Urothelium cell line (cell line): ENCODE measurements around the gene JAG2.
"Not testable (repeated sequence)": the region's sequence is repeated elsewhere in the genome, so short reads cannot be mapped to it uniquely, and the experiment has no call there.

Experiments used
- DNase-seq: peaks from one replicate; pipeline ENCODE4 v3.0.0; 2011; ENCODE audit warnings: low spot score, mixed read lengths
- FAIRE-seq: peaks from 2 replicates; lab custom pipeline; 2011; peaks lifted over from hg19 to GRCh38; lab: Jason Lieb, UNC

The JAG2 gene

GRCh38 chr14:105123064-105123665 is 45.4 kb downstream of the JAG2 start:
- no peak for FAIRE-seq
- no peak for DNase-seq

GRCh38 chr14:105120056-105120455 is 48.5 kb downstream of the JAG2 start:
- no peak for FAIRE-seq
- DNase-seq, result no peak

GRCh38 chr14:105119408-105120025 is 49.1 kb downstream of the JAG2 start:
- FAIRE-seq (no peak), DNase-seq (no peak)

GRCh38 chr14:105118646-105119407 is 49.7 kb downstream of the JAG2 start:
- DNase-seq (no peak), FAIRE-seq (no peak)

GRCh38 chr14:105117710-105118385 is 50.7 kb downstream of the JAG2 start:
- DNase-seq, result no peak
- no peak for FAIRE-seq

GRCh38 chr14:105117257-105117646 is 51.3 kb downstream of the JAG2 start:
- FAIRE-seq (no peak), DNase-seq (no peak)

- no peak for FAIRE-seq
- no peak for DNase-seq
Observed at GRCh38 chr14:105116451-105117256, 51.9 kb downstream of the JAG2 start.

- not testable (repeated sequence) for DNase-seq, FAIRE-seq
Observed at GRCh38 chr14:105109243-105109642, 59.3 kb downstream of the JAG2 start.

GRCh38 chr14:105108516-105108864 is 60.1 kb downstream of the JAG2 start:
- DNase-seq (no peak), FAIRE-seq (no peak)

- FAIRE-seq (no peak), DNase-seq (no peak)
Observed at GRCh38 chr14:105107781-105108515, 60.6 kb downstream of the JAG2 start.

- DNase-seq, result no peak
- FAIRE-seq, result no peak
Observed at GRCh38 chr14:105107351-105107750, 61.2 kb downstream of the JAG2 start.

GRCh38 chr14:105105158-105105557 is 63.4 kb downstream of the JAG2 start:
- FAIRE-seq, result no peak

GRCh38 chr14:105102893-105103292 is 65.7 kb downstream of the JAG2 start:
- FAIRE-seq, result no peak
- no peak for DNase-seq

More at GRCh38 chr14:105105158-105105557, 63.4 kb downstream of the JAG2 start:
- DNase-seq, result no peak

GRCh38 chr14:105102361-105102870 is 66.2 kb downstream of the JAG2 start:
- FAIRE-seq, result no peak

GRCh38 chr14:105100910-105101309 is 67.7 kb downstream of the JAG2 start:
- DNase-seq (no peak), FAIRE-seq (no peak)

More at GRCh38 chr14:105102361-105102870, 66.2 kb downstream of the JAG2 start:
- no peak for DNase-seq

GRCh38 chr14:105099778-105100177 is 68.8 kb downstream of the JAG2 start:
- FAIRE-seq, result no peak
- no peak for DNase-seq

- FAIRE-seq (no peak), DNase-seq (no peak)
Observed at GRCh38 chr14:105098316-105098715, 70.3 kb downstream of the JAG2 start.

GRCh38 chr14:105097794-105098127 is 70.8 kb downstream of the JAG2 start:
- no peak for DNase-seq
- no peak for FAIRE-seq

GRCh38 chr14:105096206-105096875 is 72.2 kb downstream of the JAG2 start:
- FAIRE-seq, result no peak

More at GRCh38 chr14:105096206-105096875, 72.2 kb downstream of the JAG2 start:
- no peak for DNase-seq
